ENCODE measurements around the gene SESTD1.
"Not testable (repeated sequence)": the region's sequence is repeated elsewhere in the genome, so short reads cannot be mapped to it uniquely, and the experiment has no call there.

SESTD1 gene

DNA sequence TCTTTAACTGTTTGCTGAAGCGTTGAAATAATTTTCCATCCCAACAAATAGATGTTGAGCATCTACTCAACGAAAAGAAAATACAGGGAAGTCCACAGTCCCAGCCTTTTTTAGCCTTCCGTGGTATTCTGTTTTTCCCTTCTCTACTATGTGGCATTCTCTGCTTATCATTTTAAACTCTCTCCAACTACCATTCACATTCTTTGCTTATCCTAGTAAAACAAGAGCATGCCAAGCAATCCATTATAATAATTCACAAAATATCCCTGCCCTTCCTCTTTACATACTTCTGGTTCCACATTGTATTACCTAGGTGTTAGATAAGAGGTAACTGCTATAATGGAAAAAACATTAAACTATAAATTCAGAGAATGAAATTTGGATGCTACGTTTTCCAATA, 1.6 kb upstream of the SESTD1 start:
- no peak for DNase-seq

- DNase-seq = no peak
Measured at GRCh38 chr2:179265082-179265510, 464 bp upstream of the SESTD1 start.

DNA sequence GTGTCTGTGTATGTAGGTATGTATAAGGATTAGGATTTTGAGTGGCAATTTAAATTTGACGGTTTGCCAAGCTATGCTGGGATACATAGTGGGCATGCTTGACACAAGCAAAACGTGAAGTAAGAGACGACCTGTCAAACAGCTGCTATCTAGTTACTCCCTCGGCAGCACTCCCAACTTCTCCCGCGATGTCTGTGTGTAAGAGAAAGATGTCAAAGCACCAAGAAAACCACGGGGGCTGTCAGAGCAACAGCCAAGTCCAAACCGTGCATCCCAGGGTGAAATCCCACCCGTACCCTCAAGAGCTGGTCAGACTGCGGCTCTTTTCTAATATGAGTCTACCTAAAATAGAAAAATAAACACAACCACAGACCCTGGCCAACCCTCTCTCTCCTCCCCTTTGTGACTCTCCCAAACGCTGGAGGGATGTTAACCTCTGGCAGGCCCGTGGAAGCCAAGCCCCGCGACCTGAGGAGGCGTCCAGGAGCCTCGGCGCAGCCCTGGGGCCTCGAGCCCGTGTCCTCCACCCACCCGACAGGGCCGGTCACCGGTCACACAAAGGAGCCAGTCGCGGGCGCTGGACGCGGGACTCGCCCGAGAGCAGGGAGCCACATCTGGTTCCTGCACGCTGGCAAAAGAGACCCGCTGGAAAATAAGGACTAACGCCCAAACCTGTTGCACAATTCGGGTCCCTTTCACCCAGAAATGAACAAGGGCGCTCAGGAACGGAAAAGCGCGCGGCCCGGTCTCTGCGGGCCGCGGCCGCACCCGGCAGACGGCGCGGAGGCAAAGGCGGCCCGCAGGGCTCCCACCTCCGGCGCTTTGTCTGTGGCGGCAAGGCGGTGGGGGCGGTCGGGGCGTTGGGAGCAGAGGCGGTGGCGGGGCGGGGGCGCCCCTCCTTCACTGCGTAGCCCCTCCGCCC, 925 bp downstream of the SESTD1 start:
- DNase-seq = peak; percentile 52

GRCh38 chr2:179263015-179263414, 1.6 kb downstream of the SESTD1 start:
- DNase-seq = no peak

DNA sequence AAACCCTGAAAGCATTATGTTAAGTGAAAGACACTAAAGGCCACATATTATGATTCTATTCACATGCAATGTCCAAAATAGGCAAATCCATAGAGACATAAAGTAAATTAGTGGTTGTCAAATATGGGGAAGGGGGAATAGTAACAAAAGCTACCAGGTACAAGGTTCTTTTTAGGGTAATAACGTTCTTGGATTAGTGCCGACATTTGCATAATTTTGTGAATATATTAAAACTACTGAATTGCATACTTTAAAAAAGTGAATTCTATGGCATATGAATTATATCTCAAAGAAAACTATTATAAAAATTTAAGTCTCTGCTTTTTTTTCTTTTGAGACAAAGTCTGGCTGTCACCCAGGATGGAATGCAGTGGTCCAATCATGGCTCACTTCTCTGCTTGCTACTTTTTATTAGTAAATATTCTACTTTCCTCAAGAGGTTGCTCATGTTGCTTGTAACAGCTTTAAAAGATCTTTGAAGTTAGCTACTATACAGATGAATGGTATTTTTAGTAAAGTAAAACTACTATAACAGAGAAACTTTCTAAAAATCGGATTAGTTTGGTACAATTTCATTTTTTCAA, 2.5 kb downstream of the SESTD1 start:
- DNase-seq = no peak

DNA sequence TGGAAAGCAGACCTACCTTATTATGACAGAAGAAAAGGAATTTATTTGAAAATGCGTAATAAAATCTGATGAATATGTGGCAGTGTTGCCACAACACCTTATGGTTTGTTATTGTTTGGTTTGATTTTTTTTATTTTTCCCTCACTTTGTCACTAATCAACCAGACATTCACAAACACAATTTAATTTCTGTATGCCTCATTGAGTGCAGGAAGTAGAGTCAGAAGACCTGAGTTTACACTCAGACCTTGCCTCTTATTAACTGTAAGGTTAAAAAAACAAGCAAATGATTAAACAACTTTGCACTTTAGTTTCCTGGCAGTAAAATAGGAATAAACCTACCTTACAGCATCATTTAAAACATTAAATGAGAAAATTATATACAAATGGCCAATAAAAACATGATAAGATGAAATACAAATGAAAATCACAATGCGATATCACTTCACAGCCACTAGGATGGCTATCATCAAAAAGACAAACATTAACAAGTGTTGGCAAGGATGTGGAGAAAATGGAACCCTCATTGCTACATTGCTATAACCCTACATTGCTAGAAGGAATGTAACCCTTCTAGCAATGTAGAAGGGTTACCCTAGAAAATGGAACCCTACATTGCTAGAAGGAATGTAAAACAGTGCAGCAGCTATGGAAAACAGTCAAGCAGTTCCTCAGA, 3.3 kb downstream of the SESTD1 start:
- no peak for DNase-seq

DNA sequence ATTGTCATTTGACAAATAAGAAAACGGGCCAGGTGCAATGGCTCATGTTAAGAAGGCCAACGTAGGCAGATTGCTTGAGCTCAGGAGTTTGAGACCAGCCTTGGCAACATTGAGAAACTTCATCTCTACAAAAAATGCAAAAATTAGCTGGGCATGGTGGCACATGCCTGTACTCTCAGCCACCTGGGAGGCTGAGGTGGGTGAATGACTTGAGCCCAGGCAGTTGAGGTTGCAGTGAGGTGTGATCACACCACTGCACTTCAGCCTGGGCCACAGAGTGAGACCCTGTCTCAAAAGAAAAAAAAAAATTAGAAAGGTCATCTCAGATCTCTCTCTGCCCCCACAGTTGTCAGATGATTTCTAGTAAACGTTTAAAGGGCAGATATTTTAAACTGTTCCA, 4.4 kb downstream of the SESTD1 start:
- DNase-seq = no peak

- no peak for DNase-seq
Measured at GRCh38 chr2:179255129-179255528, 9.5 kb downstream of the SESTD1 start.

- no peak for DNase-seq
Measured at GRCh38 chr2:179253226-179253625, 11.4 kb downstream of the SESTD1 start.

DNA sequence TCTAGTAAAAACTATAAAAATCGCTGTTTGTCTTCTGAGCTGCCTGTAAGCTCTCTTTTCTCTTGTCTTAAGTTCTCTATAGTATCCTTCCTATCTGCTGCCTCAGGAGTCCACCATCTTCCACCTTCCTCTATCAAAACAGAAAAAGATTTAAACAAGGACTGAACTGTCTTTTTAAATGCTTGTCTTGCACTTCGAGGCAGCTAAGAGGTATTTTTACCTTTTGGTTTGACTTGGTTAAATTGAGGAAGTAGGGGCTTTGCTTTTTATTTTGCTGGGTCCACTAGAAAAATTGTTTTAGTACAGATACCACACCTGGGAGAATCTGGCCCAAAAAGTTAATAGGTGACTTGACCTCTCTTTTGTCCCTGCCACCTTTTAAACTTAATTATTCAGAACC, 12.2 kb downstream of the SESTD1 start:
- no peak for DNase-seq

- no peak for DNase-seq
Measured at GRCh38 chr2:179251870-179252269, 12.8 kb downstream of the SESTD1 start.

DNA sequence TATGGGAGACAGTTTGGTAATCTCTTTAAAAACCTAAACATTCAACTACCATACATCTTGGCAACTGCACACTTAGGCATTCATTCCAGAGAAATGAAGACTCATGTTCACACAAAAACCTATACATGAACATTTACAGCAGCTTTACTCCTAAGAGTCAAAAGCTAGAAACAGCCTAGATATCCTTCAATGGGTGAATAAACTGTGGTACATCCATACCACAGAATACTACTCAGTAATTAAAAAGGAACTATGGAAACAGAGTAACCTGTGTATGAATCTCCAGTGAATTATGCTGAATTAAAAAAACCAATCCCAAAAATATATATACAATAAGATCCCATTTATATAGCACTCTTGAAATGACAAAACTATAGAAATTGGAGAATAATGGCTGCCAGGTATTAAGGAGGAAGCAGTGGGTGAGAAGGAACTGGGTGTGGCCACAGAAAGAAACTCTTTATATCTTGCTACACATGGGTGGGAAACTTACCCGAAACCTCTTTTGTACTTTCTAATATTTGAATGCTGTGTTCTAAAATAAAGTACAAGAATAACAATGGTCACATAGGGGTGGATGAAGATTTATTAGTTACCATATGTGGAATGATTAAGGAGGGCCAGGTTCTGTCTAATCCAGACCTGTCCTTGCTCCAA, 13.7 kb downstream of the SESTD1 start:
- DNase-seq = no peak

GRCh38 chr2:179250095-179250494, 14.5 kb downstream of the SESTD1 start:
- DNase-seq = no peak

- DNase-seq = no peak
Measured at GRCh38 chr2:179248024-179248348, 16.6 kb downstream of the SESTD1 start.

DNA sequence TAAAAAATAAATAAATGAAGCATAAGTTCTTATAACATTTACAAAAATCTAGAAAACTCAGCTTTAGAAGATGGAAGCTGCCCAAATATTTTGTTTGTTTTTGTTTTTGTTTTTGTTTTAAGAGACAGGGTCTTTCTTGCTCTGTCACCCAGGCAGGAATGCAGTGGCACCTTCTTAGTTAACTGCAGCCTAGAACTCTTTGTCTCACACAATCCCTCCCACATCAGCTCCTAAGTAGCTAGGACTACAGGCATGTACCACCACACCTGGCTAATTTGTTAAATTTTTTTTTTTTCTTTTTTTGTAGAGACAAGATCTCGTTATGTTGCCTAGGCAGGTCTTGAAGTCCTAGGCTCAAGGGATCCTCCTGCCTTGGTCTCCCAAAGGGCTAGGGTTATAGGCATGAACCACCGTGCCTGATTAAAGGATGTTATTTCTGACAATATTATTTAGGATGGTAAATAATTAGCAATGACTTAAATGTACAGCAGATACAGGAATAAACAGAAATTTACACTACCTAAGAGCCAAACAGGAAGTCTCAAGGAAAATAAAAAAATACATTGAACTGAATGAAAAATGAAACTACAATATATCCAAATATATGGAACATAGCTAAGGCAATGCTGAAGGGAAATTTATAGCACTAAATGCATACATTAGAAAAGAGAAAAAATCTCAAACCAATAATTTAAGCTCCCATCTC, 17.2 kb downstream of the SESTD1 start:
- no peak for DNase-seq

GRCh38 chr2:179245843-179246242, 18.8 kb downstream of the SESTD1 start:
- not testable (repeated sequence) for DNase-seq

- DNase-seq = no peak
Measured at GRCh38 chr2:179243046-179243445, 21.6 kb downstream of the SESTD1 start.

GRCh38 chr2:179240481-179241451, 23.9 kb downstream of the SESTD1 start:
- no peak for DNase-seq

DNA sequence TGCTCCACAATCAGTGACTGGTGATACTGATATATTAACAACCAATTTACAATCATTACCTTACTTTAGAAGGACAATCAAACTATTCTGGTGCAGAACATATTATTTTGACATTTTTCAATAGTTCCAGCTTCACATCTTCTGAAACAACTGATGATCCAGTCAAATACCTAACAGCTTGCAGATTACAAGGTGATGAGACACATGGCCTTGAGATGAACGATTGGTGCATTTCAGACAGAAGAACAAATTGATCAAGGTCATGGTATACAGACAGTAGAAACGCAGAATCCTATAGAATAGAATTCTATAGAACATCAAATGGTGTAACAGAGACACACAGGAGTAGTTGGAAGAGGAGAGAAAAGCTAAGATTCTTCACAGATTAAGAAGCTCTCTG, 24.8 kb downstream of the SESTD1 start:
- no peak for DNase-seq

DNA sequence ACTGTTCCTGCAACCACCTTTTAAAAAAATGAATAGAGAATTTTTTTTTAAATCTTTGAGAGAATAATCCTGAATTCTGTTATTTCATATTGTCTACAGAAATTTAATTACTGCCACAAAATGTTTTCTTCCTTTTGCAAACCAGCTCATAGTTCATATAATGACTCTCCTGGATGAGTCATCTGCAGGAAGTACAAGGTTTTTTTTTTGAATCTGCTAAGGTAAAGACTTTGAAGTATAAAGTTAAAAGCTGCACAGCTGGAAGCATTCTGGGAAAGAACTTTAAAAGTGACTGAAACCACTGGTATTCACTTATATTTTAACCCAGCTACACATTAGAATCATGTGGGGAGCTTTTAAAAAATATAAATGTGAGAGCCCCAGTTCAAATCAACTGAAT, 25.4 kb downstream of the SESTD1 start:
- no peak for DNase-seq

DNA sequence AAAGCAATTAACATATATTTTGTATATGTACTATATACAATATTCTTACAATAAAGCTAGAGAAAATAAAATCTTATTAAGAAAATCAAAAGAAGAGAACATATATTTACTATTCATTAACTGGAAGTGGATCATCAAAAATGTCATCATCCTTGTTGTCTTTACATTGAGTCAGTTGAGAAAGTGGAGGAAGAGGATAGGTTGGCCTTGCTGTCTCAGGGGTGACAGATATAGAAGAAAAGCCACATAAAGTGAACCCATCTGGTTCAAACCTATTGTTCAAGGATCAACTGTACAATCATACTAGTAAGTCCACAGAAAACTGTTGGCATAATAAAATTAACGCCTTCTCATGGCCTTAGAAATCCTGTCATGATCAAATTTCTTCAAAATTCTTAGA, 26.6 kb downstream of the SESTD1 start:
- DNase-seq = no peak
